Stimulated activated CD8-positive, alpha-beta memory T cell treated with anti-CD3 and anti-CD28 coated beads, Interleukin-12 subunit alpha, Interleukin-12 subunit beta, amount 100 ng/mL, for 4 hours (primary cell): ENCODE data around the gene DIS3L.
"Not testable (repeated sequence)": the region's sequence is repeated elsewhere in the genome, so short reads cannot be mapped to it uniquely, and the experiment has no call there.

Experiments used
- DNase-seq: peaks from one replicate; pipeline ENCODE4 v3.0.0-alpha.2; 2020; ENCODE audit warnings: low read depth

Gene DIS3L

GRCh38 chr15:66310786-66311185 is 17.4 kb downstream of the DIS3L start:
- DNase-seq, result no peak

DNA sequence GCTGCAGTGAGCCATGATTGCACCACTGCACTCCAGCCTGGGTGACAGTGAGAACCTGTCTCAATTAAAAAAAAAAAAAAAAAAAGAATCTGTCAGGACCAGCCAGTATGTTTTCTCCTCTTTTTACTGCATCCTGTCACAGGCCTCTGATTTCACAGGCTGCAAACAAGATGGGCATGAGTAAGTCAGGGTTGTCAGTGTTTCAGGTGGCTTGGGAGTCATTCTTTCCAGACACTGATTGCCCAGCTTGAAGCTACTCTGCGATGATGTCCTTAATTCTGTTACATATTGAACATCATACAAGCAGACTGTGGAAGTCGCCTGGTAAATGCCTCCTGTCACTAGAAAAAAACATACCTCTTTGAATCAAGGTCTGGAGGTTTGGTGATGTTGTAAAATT is 18.8 kb downstream of the DIS3L start:
- no peak for DNase-seq

DNA sequence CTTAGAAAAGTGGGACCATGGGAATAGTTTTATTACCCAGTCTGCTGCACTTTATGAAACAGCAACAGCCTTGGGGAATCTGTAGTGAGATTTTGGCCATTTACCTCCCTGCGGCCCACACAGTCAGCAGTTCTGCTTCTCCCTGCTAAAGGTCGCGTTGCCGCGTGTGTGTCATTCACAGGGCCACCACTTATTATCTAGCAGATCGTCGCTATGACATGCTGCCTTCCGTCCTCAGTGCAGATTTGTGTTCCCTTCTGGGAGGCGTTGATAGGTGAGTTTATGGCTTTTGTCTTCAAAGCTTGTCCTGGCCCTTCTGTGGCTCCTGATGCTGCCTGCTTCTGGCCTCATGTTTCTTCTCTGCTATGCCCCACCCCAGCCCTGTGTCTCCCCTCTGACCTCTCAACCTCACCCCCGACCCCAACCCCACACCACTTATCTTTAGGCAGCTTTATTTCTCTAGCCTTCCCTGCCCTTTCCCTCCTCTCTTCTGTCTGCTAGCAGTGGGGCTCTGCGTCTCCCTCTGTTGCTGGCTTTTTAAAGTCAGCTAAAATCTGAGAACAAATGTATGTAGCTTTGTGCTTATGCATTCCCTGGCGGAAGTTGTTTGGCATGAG is 30.1 kb downstream of the DIS3L start:
- DNase-seq, result no peak

DNA sequence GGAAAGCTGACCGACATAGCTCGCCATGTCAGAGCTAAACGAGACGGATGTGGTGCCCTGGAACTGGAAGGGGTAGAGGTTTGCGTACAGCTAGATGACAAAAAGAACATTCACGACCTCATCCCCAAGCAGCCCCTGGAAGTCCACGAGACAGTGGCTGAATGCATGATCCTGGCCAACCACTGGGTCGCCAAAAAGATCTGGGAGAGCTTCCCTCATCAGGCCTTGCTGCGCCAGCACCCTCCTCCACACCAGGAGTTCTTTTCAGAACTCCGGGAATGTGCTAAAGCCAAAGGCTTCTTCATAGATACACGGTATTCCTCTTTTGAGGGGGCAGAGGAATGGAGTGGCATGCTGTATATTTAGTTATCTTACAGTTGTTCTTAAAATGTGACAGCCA is 32.7 kb downstream of the DIS3L start:
- no peak for DNase-seq

- no peak for DNase-seq
Measured at GRCh38 chr15:66327736-66328135, 34.4 kb downstream of the DIS3L start.

GRCh38 chr15:66328771-66329170 is 35.4 kb downstream of the DIS3L start:
- DNase-seq, result no peak

GRCh38 chr15:66348530-66348929 is 55.2 kb downstream of the DIS3L start:
- not testable (repeated sequence) for DNase-seq

GRCh38 chr15:66356077-66356358 is 62.6 kb downstream of the DIS3L start:
- no peak for DNase-seq

GRCh38 chr15:66356359-66357236 is 63.2 kb downstream of the DIS3L start, which contains the start of gene TIPIN:
TSS of gene TIPIN (minus strand) at chr15:66356685. CDS start at chr15:66352947, 3,738 bp downstream.
- DNase-seq, result peak; percentile 92

GRCh38 chr15:66359740-66360139 is 66.4 kb downstream of the DIS3L start:
- no peak for DNase-seq

DNA sequence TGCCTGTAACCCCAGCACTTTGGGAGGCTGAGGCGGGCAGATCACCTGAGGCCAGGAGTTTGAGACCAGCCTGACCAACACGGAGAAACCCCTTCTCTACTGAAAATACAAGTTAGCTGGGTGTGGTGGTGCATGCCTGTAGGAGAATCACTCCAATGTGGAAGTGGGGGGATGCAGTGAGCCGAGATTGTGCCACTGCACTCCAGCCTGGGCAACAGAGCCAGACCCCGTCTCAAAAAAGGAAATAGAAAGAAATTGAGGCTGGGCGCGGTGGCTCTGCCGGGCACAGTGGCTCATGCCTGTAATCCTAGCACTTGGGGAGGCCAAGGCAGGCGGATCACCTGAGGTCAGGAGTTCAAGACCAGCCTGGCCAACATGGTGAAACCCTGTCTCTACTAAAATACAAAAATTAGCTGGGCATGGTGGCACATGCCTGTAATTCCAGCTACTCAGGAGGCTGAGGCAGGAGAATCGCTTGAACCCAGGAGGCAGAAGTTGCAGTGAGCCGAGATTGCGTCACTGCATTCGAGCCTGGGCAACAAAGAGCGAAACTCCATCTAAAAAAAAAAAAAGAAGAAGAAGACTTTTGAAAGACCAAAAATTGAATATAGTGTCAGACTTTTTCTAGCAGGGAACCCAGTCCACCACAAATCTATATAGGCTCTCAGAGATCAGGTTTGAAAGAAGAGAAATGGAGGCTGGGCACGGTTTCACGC is 68.5 kb downstream of the DIS3L start:
- DNase-seq, result not testable (repeated sequence)

DNA sequence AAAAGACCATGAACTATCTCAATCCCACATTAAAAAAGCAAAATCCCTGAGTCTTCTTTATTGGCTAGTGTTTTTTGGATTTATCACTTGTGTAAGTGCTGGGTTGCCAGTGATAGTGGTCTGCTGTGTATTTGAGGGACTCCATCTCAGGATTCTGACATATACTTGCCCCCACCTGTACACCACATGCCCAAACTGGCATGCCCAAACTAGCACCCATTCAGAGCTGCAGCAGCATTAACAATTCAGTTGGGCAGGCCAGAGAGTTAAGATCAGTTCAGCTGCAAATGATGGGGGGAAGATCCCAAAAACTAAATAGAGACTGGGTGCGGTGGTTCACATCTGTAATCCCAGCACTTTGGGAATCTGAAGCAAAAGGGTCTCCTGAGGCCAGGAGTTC is 69.4 kb downstream of the DIS3L start:
- DNase-seq, result no peak

- DNase-seq, result no peak
Measured at GRCh38 chr15:66364944-66365528, 71.7 kb downstream of the DIS3L start.

- no peak for DNase-seq
Measured at GRCh38 chr15:66369773-66370651, 76.6 kb downstream of the DIS3L start.

- no peak for DNase-seq
Measured at GRCh38 chr15:66374179-66374578, 80.8 kb downstream of the DIS3L start.

- no peak for DNase-seq
Measured at GRCh38 chr15:66378814-66379430, 85.6 kb downstream of the DIS3L start.

- not testable (repeated sequence) for DNase-seq
Measured at GRCh38 chr15:66381376-66381775, 88.0 kb downstream of the DIS3L start.
